CD14-positive monocyte (primary cell): ENCODE measurements around the gene NDUFC2. TPM values are rescaled to one million over a fixed set of nuclear protein-coding genes. Genes with fewer than 3 reads are reported as not detected.

ENCODE experiments used
- DNase-seq, 3 donors: peaks; one replicate each; pipeline ENCODE4 v3.0.0-alpha.2; 2011 to 2022
- H2AFZ ChIP-seq: 2 replicates; pipeline ENCODE4 v1.6.0; 2012; ENCODE audit warnings: mild to moderate bottlenecking, low read depth, low read length, inconsistent platforms; ENCODE audit not compliant: insufficient read depth, poor library complexity, severe bottlenecking
- H3K27ac ChIP-seq, 2 donors: 1 replicate in 1 of 2; 2 replicates in 1 of 2; pipeline ENCODE4 v1.5.1; 2012 to 2013; ENCODE audit warnings: low read length in 2 of 2, control low read depth in 1 of 2, inconsistent platforms in 1 of 2, low read depth in 1 of 2, mild to moderate bottlenecking in 1 of 2
- H3K27me3 ChIP-seq, 2 donors: one replicate each; pipeline versions ENCODE4 v1.6.0 to v1.6.1; 2011 to 2013; ENCODE audit warnings: low read length in 2 of 2; ENCODE audit not compliant: control insufficient read depth in 2 of 2, insufficient read depth in 2 of 2
- H3K36me3 ChIP-seq, 2 donors: replicated peaks in 1 of 2; 1 replicate in 1 of 2; 2 replicates in 1 of 2; pipeline versions ENCODE4 v1.5.1 to v1.6.1; 2012 to 2013; ENCODE audit warnings: low read length in 2 of 2, control low read depth in 1 of 2, inconsistent platforms in 1 of 2, mild to moderate bottlenecking in 1 of 2; ENCODE audit not compliant: insufficient read depth in 2 of 2, control insufficient read depth in 1 of 2
- H3K4me1 ChIP-seq, 2 donors: 1 replicate in 1 of 2; 2 replicates in 1 of 2; pipeline versions ENCODE4 v1.5.1 to v1.6.1; 2012 to 2013; ENCODE audit warnings: low read length in 2 of 2, control low read depth in 1 of 2, inconsistent platforms in 1 of 2, mild to moderate bottlenecking in 1 of 2, moderate library complexity in 1 of 2; ENCODE audit not compliant: insufficient read depth in 2 of 2, control insufficient read depth in 1 of 2
- H3K4me2 ChIP-seq: replicated peaks from 2 replicates; pipeline ENCODE3; 2012; ENCODE audit warnings: low read length, moderate library complexity, mild to moderate bottlenecking; ENCODE audit not compliant: poor library complexity, severe bottlenecking; ENCODE audit errors: extremely low read depth
- H3K4me3 ChIP-seq, 3 experiments: fragments of 200-600 bp in 1 of 3; sonication (generic) in 1 of 3; replicated peaks in 1 of 3; 1 replicate in 2 of 3; 2 replicates in 1 of 3; pipeline ENCODE4 v1.5.1; 2011 to 2013; ENCODE audit warnings: low read length in 3 of 3, mild to moderate bottlenecking in 3 of 3, control low read depth in 2 of 3, low read depth in 2 of 3, inconsistent platforms in 1 of 3, moderate library complexity in 1 of 3
- H3K79me2 ChIP-seq: 2 replicates; pipeline ENCODE4 v1.6.0; 2012; ENCODE audit warnings: mild to moderate bottlenecking, control low read depth, inconsistent platforms, low read length, moderate library complexity; ENCODE audit not compliant: insufficient read depth
- H3K9ac ChIP-seq: 2 replicates; pipeline ENCODE4 v1.6.0; 2017; ENCODE audit warnings: low read length, mild to moderate bottlenecking; ENCODE audit not compliant: insufficient read depth, poor library complexity, severe bottlenecking
- H3K9me3 ChIP-seq, 2 donors: replicated peaks in 1 of 2; 1 replicate in 1 of 2; 2 replicates in 1 of 2; pipeline versions ENCODE4 v1.5.1 to v1.6.1; 2012 to 2013; ENCODE audit warnings: low read length in 2 of 2, control low read depth in 1 of 2; ENCODE audit not compliant: control insufficient read depth in 1 of 2, insufficient read depth in 1 of 2
- H4K20me1 ChIP-seq: 2 replicates; pipeline ENCODE4 v1.6.0; 2012; ENCODE audit warnings: mild to moderate bottlenecking, low read length, control low read depth, moderate library complexity; ENCODE audit not compliant: insufficient read depth
- H3K27ac Mint-ChIP-seq, 7 donors: one replicate each; pipeline ENCODE4 v1.8.0; 2020; ENCODE audit warnings: mild to moderate bottlenecking in 7 of 7, mixed read lengths in 7 of 7, moderate library complexity in 6 of 7, inconsistent platforms in 2 of 7
- H3K27me3 Mint-ChIP-seq, 3 donors: one replicate each; pipeline ENCODE4 v1.8.0; 2021 to 2022; ENCODE audit warnings: low read depth in 3 of 3, mild to moderate bottlenecking in 3 of 3, mixed read lengths in 3 of 3, moderate library complexity in 3 of 3, inconsistent platforms in 1 of 3
- H3K36me3 Mint-ChIP-seq, 2 donors: one replicate each; pipeline ENCODE4 v1.8.0; 2020; ENCODE audit warnings: mixed read lengths in 2 of 2, inconsistent platforms in 1 of 2, mild to moderate bottlenecking in 1 of 2
- H3K4me1 Mint-ChIP-seq: one replicate; pipeline ENCODE4 v1.8.0; 2020; ENCODE audit warnings: mild to moderate bottlenecking, mixed read lengths
- H3K4me3 Mint-ChIP-seq, 2 donors: one replicate each; pipeline ENCODE4 v1.8.0; 2020; ENCODE audit warnings: mild to moderate bottlenecking in 2 of 2, mixed read lengths in 2 of 2, moderate library complexity in 1 of 2
- H3K9me3 Mint-ChIP-seq, 7 donors: one replicate each; pipeline ENCODE4 v1.8.0; 2020 to 2022; ENCODE audit warnings: mixed read lengths in 7 of 7, mild to moderate bottlenecking in 6 of 7, moderate library complexity in 6 of 7, inconsistent platforms in 2 of 7
- CTCF ChIP-seq: fragments of 200-600 bp; IDR thresholded peaks from one replicate; pipeline ENCODE4 v1.8.0; 2022; ENCODE audit warnings: antibody characterized with exemption, mild to moderate bottlenecking
- WGBS: methylation state at CpG from one replicate; pipeline ENCODE4 v1.1.5; 2013; ENCODE audit warnings: missing lambda C conversion rate; ENCODE audit not compliant: insufficient coverage; 5-methylcytosine and 5-hydroxymethylcytosine counted together
- intact Hi-C, 2 donors: fragments of 100-400 bp; cut with micrococcal nuclease; formaldehyde crosslinking; loops; one replicate each; pipeline versions ENCODE4 v1.15.0 to v1.15.1; 2023
- polyA plus RNA-seq, 3 donors: library from polyadenylated mRNA; depleted of rRNA in 1 of 3; unstranded in 2 of 3; stranded (reverse) in 1 of 3; fragments of 300-500 nt in 2 of 3; fragments of >200 nt in 1 of 3; fragmentation: Illumina TruSeq in 2 of 3; gene quantifications; 1 replicate in 2 of 3; 2 replicates in 1 of 3; pipeline ENCODE4 v1.2.3, GENCODE V29; 2012 to 2021

NDUFC2 gene
- polyA plus RNA-seq, 3 donors, result 47.7 to 219 (median 209) TPM

GRCh38 chr11:78040691-78041379 lies 38.8 kb downstream of the NDUFC2 start:
- H3K27me3 Mint-ChIP-seq, result peaks cover 0 to 1% (median under 1%) of the 10 kb centered on the region in 3 donors
- no peaks in the 10 kb centered on the region for H3K9me3 ChIP-seq
- H3K4me1 Mint-ChIP-seq, result peaks cover 15% of the 10 kb centered on the region
- H3K36me3 Mint-ChIP-seq, result no peaks in the 10 kb centered on the region
- H3K27ac ChIP-seq, result no peak overlapping the region
- no peak for TF ChIP-seq CTCF
- H3K79me2 ChIP-seq, result no peaks in the 10 kb centered on the region
- no peaks in the 10 kb centered on the region for H3K36me3 ChIP-seq
- intact Hi-C loops, result no loop called here
- 100% methylated on average over 9 of the region's 15 CpGs for WGBS
- H4K20me1 ChIP-seq, result no peaks in the 10 kb centered on the region
- H3K4me2 ChIP-seq, result no peak overlapping the region
- H3K9ac ChIP-seq, result no peak overlapping the region
- no peak for DNase-seq
- H3K9me3 Mint-ChIP-seq, result no peaks in the 10 kb centered on the region
- no peak overlapping the region for H3K4me3 ChIP-seq
- H3K4me1 ChIP-seq, result peaks cover 12 to 14% of the 10 kb centered on the region in 2 donors
- no peak overlapping the region for H3K27ac Mint-ChIP-seq
- H3K4me3 Mint-ChIP-seq, result no peak overlapping the region
- no peak overlapping the region for H2AFZ ChIP-seq
- no peaks in the 10 kb centered on the region for H3K27me3 ChIP-seq

- peak overlapping the region; percentile 74 for H2AFZ ChIP-seq
- peaks cover 10 to 12% of the 10 kb centered on the region in 2 donors for H3K4me1 ChIP-seq
- H3K36me3 ChIP-seq, result no peaks in the 10 kb centered on the region
- peak overlapping the region in 2 of 3 experiments; percentile 6 to 59 for H3K4me3 ChIP-seq
- H3K9ac ChIP-seq, result peak overlapping the region; percentile 40
- WGBS, result 0% methylated on average over 5 of the region's 7 CpGs
- H4K20me1 ChIP-seq, result no peaks in the 10 kb centered on the region
- DNase-seq, result peak; percentile 11 to 16 (median 12)
- Mint-ChIP-seq H3K9me3 (no peaks in the 10 kb centered on the region), H3K4me3 (peak overlapping the region; percentile 56 to 94), H3K27me3 (peaks cover 0 to 1% (median 0%) of the 10 kb centered on the region in 3 donors), H3K4me1 (peaks cover 11% of the 10 kb centered on the region), H3K27ac (peak overlapping the region; percentile 5 to 86 (median 64)), H3K36me3 (no peaks in the 10 kb centered on the region)
- H3K4me2 ChIP-seq, result peak overlapping the region; percentile 51
- H3K79me2 ChIP-seq, result no peaks in the 10 kb centered on the region
- H3K27me3 ChIP-seq, result no peaks in the 10 kb centered on the region
- peak overlapping the region in 1 of 2 donors; percentile 34 for H3K27ac ChIP-seq
- intact Hi-C loops, result no loop called here
- H3K9me3 ChIP-seq, result no peaks in the 10 kb centered on the region
- no peak for TF ChIP-seq CTCF
These were observed 39.6 kb downstream of the NDUFC2 start for GRCh38 chr11:78039919-78040671.
